WI38 (cell line): Measurements from ENCODE around the gene LOXHD1.

Source experiments
- H3K4me3 ChIP-seq: 2 replicates; pipeline ENCODE4 v1.5.1; 2011; ENCODE audit warnings: low read depth, mild to moderate bottlenecking, control low read depth, low read length
- CTCF ChIP-seq: IDR thresholded peaks from 2 replicates; pipeline ENCODE4 v1.5.1; 2012; ENCODE audit warnings: low read depth, mild to moderate bottlenecking, control low read depth, low read length

The LOXHD1 gene

DNA sequence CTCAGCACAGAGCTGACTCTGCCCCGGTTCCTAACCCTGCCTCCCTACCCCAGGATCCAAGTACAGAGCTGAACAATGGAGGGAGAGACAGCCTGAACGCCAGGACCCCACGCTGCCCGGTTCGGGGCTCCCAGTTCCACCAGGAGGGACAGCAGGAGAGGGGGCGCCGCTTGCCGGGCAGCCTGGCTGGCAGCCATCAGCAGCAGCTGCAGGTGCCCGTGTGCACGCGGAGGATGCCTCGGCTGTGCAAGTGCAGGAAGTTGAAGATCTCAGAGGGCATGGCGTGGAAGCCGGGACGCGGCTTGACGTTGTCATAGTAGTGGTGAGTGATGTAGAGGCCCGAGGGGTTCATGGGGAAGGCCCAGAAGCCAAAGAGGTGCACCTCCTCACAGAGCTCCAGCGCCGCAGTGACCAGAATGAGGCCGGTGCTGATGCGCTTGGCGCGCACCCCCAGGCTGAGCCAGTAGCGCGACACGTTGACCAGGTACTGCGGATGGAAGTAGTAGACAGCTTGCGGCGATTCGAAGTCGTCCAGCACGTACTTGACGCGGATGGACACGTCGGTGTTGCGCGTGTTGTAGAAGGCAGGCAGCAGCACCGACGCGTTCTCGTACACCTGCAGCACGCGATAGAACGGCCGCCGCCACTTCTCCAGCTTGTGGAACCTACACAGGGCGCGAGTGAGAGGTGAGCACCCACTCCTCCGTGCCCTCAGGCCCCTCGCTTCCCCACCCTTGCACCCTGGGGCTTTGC is 23.0 kb upstream of the LOXHD1 start:
- TF ChIP-seq CTCF = no peak
- no peak overlapping the region for H3K4me3 ChIP-seq

DNA sequence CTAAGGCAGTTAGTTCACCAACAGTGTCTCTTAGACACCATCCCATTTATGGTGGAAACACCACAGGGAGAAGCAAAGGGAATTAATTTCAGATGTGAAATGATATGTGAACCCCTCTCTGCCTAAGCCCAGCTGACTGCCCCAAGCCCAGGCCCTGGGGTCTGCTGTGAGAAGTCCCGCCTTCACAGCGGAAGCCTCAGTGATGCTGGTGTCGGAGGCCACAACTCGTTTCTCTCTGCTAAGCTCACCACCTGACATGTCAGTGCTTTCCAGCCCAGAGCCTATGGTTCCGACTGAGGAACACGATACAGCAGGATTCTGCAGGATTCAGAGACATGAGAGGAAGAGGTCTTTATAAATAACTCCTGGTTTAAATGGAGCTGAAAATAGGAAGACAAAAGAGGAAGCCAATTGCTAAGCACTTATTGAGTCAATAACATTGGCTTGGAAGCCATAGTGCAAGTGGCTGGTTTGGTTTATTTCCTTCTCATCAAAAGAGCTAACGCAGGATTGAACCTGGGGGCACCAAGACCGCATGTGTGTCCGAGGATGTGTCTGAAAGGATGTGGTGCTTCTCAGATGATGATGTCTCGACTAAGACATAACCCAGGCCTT is 21.9 kb upstream of the LOXHD1 start:
- no peak for TF ChIP-seq CTCF
- H3K4me3 ChIP-seq = no peak overlapping the region

DNA sequence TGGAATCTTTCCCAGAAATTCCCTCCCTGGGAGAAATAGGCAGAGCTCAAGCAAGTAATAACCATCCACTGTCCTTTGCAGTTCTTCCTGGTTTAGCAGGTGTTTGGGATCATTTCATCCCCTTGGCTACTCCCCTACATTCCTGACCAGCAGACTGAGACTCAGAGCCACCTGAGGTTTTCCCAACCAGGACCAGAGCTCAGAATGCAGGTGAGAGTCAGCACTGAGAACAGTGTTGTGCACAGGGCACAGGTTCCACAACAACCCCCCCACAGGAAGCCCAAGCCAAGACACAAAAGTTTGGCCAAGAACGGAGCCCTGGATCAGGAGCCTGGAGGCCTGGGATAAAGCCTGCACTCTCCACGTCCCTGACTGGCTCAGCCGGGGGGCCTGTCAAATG is 21.0 kb upstream of the LOXHD1 start:
- no peak for TF ChIP-seq CTCF
- H3K4me3 ChIP-seq = no peak overlapping the region

DNA sequence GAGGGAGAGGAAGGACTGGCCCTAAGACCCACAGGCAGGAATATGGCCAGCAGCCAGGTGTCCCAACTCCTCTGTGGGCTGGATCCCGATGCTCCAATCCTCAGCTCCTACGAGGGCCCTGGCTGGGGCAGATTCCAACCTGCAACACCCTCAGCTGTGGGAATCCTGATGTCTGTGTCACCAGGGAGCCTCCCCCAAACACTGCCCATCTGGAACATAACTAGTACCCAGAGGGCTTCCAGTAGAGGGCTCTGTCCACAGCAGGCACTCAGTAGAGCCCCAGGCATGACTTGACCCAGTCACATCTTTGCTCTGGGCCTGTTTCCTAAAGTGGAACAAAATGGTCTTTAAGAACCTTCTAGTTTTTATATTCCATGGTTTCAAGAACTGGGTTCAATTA is 20.6 kb upstream of the LOXHD1 start:
- no peak overlapping the region for H3K4me3 ChIP-seq
- no peak for TF ChIP-seq CTCF

DNA sequence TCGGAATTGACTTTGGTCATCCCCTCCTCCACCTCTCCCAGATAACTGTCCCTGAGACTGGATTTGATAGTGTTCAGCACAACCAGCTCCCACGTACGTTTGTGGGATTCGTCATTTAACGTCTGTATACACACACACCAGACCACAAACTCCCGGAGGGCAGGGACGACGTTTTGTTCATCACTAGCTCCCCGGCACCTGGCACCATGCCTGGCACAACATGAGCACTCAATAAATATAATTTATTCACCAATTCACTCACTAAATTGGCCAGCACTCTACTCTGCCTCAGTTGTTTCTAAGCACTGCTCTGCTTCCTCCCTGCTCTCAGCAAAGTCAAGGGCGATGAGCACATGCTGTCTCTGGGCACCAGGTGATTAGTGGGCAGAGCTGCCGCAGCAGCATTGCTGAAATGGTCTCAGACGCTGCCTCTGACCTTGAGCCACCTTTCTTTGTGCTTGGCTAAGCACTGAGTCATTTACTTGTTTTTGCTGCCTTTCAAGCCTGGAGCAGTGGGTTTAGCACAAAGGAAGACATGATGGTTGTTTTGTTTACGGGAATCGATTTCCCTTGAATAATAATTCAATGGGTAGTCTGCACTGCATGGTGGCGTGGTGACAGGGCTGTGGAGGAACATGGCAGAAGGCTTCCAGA is 19.3 kb upstream of the LOXHD1 start:
- no peak overlapping the region for H3K4me3 ChIP-seq
- TF ChIP-seq CTCF = no peak

DNA sequence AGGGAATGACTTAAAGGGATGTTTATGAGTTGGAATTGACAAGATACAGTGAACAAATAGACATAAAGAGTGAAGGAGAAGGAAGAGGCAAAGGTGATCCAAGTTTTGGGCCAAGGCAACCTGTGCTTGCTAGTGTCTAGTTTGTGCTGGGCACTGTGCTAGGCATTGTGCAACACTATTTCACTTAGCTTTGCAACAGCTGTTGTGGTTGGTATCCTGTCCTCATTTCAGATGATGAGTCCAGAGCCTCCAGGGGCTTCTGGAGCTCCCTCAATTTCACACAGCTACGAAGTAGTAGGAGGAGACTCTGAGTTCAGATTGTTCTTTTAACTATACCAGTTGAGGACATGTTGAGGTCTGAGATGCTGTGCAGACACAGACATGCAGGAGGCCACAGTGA is 18.1 kb upstream of the LOXHD1 start:
- no peak for TF ChIP-seq CTCF
- H3K4me3 ChIP-seq = no peak overlapping the region
